ENCODE data around the gene TMEM181.
"Not testable (repeated sequence)": the region's sequence is repeated elsewhere in the genome, so short reads cannot be mapped to it uniquely, and the experiment has no call there.

Gene TMEM181

GRCh38 chr6:158519761-158520160 lies 40.1 kb upstream of the TMEM181 start:
- Histone ChIP-seq H3K27ac (ENCODE audit: low read depth, low read length) (no peak overlapping the region), H3K9me3 (ENCODE audit: control insufficient read depth in 1 of 2, low read length in 2 of 2) (no peaks in the 10 kb centered on the region), H3K36me3 (ENCODE audit: control insufficient read depth in 1 of 2, insufficient read depth in 2 of 2, low read length in 2 of 2) (no peaks in the 10 kb centered on the region), H3K4me3 (ENCODE audit: low read depth in 1 of 2, low read length in 2 of 2) (no peak overlapping the region), H3K4me1 (ENCODE audit: control insufficient read depth in 1 of 2, insufficient read depth in 2 of 2, low read length in 2 of 2) (peaks cover 6 to 10% of the 10 kb centered on the region in 2 donors), H3K9ac (ENCODE audit: low read depth in 1 of 2, low read length in 2 of 2) (no peak overlapping the region), H3K27me3 (ENCODE audit: control insufficient read depth in 1 of 2, insufficient read depth in 2 of 2, low read length in 2 of 2) (peaks cover 9 to 11% of the 10 kb centered on the region in 2 donors)

DNA sequence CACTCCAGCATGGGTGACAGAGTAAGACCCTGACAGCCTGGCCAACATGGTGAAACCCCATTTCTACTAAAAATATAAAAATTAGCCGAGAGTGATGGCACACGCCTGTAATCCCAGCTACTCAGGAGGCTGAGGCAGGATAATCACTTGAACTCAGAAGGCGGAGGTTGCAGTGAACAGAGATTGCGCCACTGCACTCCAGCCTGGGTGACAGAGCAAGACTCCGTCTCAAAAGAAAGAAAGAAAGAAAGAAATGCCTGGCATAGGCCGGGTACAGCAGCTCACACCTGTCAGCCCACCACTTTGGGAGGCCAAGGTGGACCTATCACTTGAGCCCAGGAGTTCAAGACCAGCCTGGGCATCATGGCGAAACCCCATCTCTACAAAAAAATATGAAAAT lies 38.9 kb upstream of the TMEM181 start:
- H3K4me3 ChIP-seq (ENCODE audit: low read depth in 1 of 2, low read length in 2 of 2); H3K27me3 ChIP-seq (ENCODE audit: control insufficient read depth in 1 of 2, insufficient read depth in 2 of 2, low read length in 2 of 2); H3K27ac ChIP-seq (ENCODE audit: low read depth, low read length); H3K9me3 ChIP-seq (ENCODE audit: control insufficient read depth in 1 of 2, low read length in 2 of 2); H3K36me3 ChIP-seq (ENCODE audit: control insufficient read depth in 1 of 2, insufficient read depth in 2 of 2, low read length in 2 of 2); H3K4me1 ChIP-seq (ENCODE audit: control insufficient read depth in 1 of 2, insufficient read depth in 2 of 2, low read length in 2 of 2); H3K9ac ChIP-seq (ENCODE audit: low read depth in 1 of 2, low read length in 2 of 2): not testable (repeated sequence)

DNA sequence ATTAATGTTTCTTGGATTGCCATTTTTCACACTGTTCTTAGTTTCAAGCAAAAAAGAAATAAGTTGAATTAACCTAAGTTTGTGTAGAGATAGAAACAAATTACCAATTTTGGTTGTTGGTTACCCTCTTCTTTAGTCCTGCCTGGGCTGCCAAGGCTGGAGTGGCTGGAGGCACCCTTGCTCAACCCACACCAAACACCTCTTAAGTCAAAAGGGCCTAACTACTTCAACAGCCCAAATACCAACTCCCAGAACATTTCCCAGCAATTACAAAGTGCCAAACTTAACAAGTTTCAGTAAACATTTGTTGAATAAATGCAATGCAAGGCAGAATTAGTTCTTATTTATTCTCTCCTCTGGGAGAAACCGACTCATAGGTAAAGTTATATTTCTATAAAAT lies 38.1 kb upstream of the TMEM181 start:
- Histone ChIP-seq H3K4me1 (ENCODE audit: control insufficient read depth in 1 of 2, insufficient read depth in 2 of 2, low read length in 2 of 2) (peaks cover 6 to 10% of the 10 kb centered on the region in 2 donors), H3K9ac (ENCODE audit: low read depth in 1 of 2, low read length in 2 of 2) (no peak overlapping the region), H3K36me3 (ENCODE audit: control insufficient read depth in 1 of 2, insufficient read depth in 2 of 2, low read length in 2 of 2) (no peaks in the 10 kb centered on the region), H3K27me3 (ENCODE audit: control insufficient read depth in 1 of 2, insufficient read depth in 2 of 2, low read length in 2 of 2) (peaks cover 2 to 7% of the 10 kb centered on the region in 2 donors), H3K9me3 (ENCODE audit: control insufficient read depth in 1 of 2, low read length in 2 of 2) (no peaks in the 10 kb centered on the region), H3K27ac (ENCODE audit: low read depth, low read length) (no peak overlapping the region), H3K4me3 (ENCODE audit: low read depth in 1 of 2, low read length in 2 of 2) (no peak overlapping the region)

DNA sequence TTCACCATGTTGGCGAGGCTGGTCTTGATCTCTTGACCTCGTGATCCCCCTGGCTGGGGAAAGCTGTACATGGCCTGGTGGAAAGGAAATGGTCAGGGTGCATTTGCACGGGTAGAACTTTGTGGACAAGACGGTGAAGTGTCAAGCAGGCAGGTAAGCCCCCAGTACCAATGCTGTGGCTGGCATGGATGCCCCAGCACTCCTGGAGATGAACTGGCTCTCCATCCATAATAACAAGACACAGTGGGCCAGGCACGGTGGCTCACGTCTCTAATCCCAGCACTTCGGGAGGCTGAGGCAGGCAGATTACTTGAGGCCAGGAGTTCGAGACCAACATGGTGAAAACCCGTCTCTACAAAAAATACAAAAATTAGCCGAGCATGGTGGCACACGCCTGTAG lies 37.3 kb upstream of the TMEM181 start:
- Histone ChIP-seq H3K27ac (ENCODE audit: low read depth, low read length) (no peak overlapping the region), H3K27me3 (ENCODE audit: control insufficient read depth in 1 of 2, insufficient read depth in 2 of 2, low read length in 2 of 2) (peaks cover 0 to 4% of the 10 kb centered on the region in 2 donors), H3K9ac (ENCODE audit: low read depth in 1 of 2, low read length in 2 of 2) (no peak overlapping the region)

GRCh38 chr6:158524311-158524710 lies 35.6 kb upstream of the TMEM181 start:
- Histone ChIP-seq H3K27me3 (ENCODE audit: control insufficient read depth in 1 of 2, insufficient read depth in 2 of 2, low read length in 2 of 2) (peaks cover 0 to 4% of the 10 kb centered on the region in 2 donors), H3K9me3 (ENCODE audit: control insufficient read depth in 1 of 2, low read length in 2 of 2) (no peaks in the 10 kb centered on the region), H3K36me3 (ENCODE audit: control insufficient read depth in 1 of 2, insufficient read depth in 2 of 2, low read length in 2 of 2) (no peaks in the 10 kb centered on the region)

More for the DNA sequence above, 37.3 kb upstream of the TMEM181 start:
- Histone ChIP-seq H3K9me3 (ENCODE audit: control insufficient read depth in 1 of 2, low read length in 2 of 2) (no peaks in the 10 kb centered on the region), H3K4me1 (ENCODE audit: control insufficient read depth in 1 of 2, insufficient read depth in 2 of 2, low read length in 2 of 2) (peaks cover 6 to 10% of the 10 kb centered on the region in 2 donors), H3K36me3 (ENCODE audit: control insufficient read depth in 1 of 2, insufficient read depth in 2 of 2, low read length in 2 of 2) (no peaks in the 10 kb centered on the region), H3K4me3 (ENCODE audit: low read depth in 1 of 2, low read length in 2 of 2) (no peak overlapping the region)

GRCh38 chr6:158527858-158528257 lies 32.0 kb upstream of the TMEM181 start:
- H3K9ac ChIP-seq (ENCODE audit: low read depth in 1 of 2, low read length in 2 of 2); H3K9me3 ChIP-seq (ENCODE audit: control insufficient read depth in 1 of 2, low read length in 2 of 2); H3K4me1 ChIP-seq (ENCODE audit: control insufficient read depth in 1 of 2, insufficient read depth in 2 of 2, low read length in 2 of 2); H3K27me3 ChIP-seq (ENCODE audit: control insufficient read depth in 1 of 2, insufficient read depth in 2 of 2, low read length in 2 of 2); H3K4me3 ChIP-seq (ENCODE audit: low read depth in 1 of 2, low read length in 2 of 2); H3K27ac ChIP-seq (ENCODE audit: low read depth, low read length); H3K36me3 ChIP-seq (ENCODE audit: control insufficient read depth in 1 of 2, insufficient read depth in 2 of 2, low read length in 2 of 2): not testable (repeated sequence)

More at GRCh38 chr6:158524311-158524710, 35.6 kb upstream of the TMEM181 start:
- Histone ChIP-seq H3K9ac (ENCODE audit: low read depth in 1 of 2, low read length in 2 of 2) (no peak overlapping the region), H3K4me1 (ENCODE audit: control insufficient read depth in 1 of 2, insufficient read depth in 2 of 2, low read length in 2 of 2) (no peaks in the 10 kb centered on the region), H3K27ac (ENCODE audit: low read depth, low read length) (no peak overlapping the region), H3K4me3 (ENCODE audit: low read depth in 1 of 2, low read length in 2 of 2) (no peak overlapping the region)

DNA sequence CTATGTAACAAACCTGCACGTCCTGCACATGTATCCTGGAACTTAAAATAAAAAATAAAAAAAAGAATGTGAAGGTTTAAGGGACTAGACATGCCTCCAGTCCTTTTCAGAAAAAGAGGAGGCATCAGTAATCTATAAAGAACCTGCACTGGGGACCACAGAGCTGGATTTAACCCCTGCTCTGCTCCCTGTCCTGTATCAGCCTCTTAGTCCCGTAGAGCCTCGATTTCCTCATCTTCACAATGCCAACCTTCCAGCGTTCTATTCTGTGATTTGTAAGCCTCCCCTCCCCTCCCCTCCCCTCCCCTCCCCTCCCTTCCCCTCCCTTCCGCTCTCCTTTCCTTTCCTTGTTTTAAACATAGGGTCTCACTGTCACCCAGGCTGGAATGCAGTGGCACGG lies 31.1 kb upstream of the TMEM181 start:
- H3K9ac ChIP-seq (ENCODE audit: low read depth in 1 of 2, low read length in 2 of 2): no peak overlapping the region
- peaks cover 4 to 7% of the 10 kb centered on the region in 2 donors for H3K27me3 ChIP-seq (ENCODE audit: control insufficient read depth in 1 of 2, insufficient read depth in 2 of 2, low read length in 2 of 2)
- no peaks in the 10 kb centered on the region for H3K36me3 ChIP-seq (ENCODE audit: control insufficient read depth in 1 of 2, insufficient read depth in 2 of 2, low read length in 2 of 2)
- H3K4me1 ChIP-seq (ENCODE audit: control insufficient read depth in 1 of 2, insufficient read depth in 2 of 2, low read length in 2 of 2): no peaks in the 10 kb centered on the region
- H3K4me3 ChIP-seq (ENCODE audit: low read depth in 1 of 2, low read length in 2 of 2): no peak overlapping the region
- H3K27ac ChIP-seq (ENCODE audit: low read depth, low read length): no peak overlapping the region
- H3K9me3 ChIP-seq (ENCODE audit: control insufficient read depth in 1 of 2, low read length in 2 of 2): no peaks in the 10 kb centered on the region

- no peaks in the 10 kb centered on the region for H3K9me3 ChIP-seq (ENCODE audit: control insufficient read depth in 1 of 2, low read length in 2 of 2)
- H3K4me3 ChIP-seq (ENCODE audit: low read depth in 1 of 2, low read length in 2 of 2): no peak overlapping the region
- H3K36me3 ChIP-seq (ENCODE audit: control insufficient read depth in 1 of 2, insufficient read depth in 2 of 2, low read length in 2 of 2): no peaks in the 10 kb centered on the region
- no peak overlapping the region for H3K9ac ChIP-seq (ENCODE audit: low read depth in 1 of 2, low read length in 2 of 2)
- H3K4me1 ChIP-seq (ENCODE audit: control insufficient read depth in 1 of 2, insufficient read depth in 2 of 2, low read length in 2 of 2): no peaks in the 10 kb centered on the region
- H3K27me3 ChIP-seq (ENCODE audit: control insufficient read depth in 1 of 2, insufficient read depth in 2 of 2, low read length in 2 of 2): peaks cover 4 to 7% of the 10 kb centered on the region in 2 donors
- no peak overlapping the region for H3K27ac ChIP-seq (ENCODE audit: low read depth, low read length)
Observed at GRCh38 chr6:158529629-158530028, 30.3 kb upstream of the TMEM181 start.

DNA sequence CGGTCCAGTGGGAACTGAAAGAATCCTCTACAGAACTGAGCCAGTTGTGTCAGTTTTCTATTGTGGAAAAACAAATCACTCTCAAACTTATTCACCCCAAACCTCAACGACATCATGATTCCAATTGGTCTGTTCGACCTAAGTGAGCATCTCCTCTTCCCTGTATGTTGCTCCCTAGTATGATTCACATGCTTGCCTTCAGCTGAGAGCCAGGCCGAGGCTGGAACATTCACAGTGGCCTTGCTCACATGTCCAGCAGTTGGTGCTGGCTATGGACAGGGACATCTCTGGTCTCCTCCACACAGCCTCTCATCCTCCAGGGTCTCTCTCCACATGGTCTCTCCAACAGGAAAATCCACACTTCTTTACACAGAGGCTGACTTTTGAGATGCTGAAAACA lies 28.3 kb upstream of the TMEM181 start:
- Histone ChIP-seq H3K27ac (ENCODE audit: low read depth, low read length) (no peak overlapping the region), H3K36me3 (ENCODE audit: control insufficient read depth in 1 of 2, insufficient read depth in 2 of 2, low read length in 2 of 2) (no peaks in the 10 kb centered on the region), H3K27me3 (ENCODE audit: control insufficient read depth in 1 of 2, insufficient read depth in 2 of 2, low read length in 2 of 2) (peaks cover 3 to 7% of the 10 kb centered on the region in 2 donors), H3K4me1 (ENCODE audit: control insufficient read depth in 1 of 2, insufficient read depth in 2 of 2, low read length in 2 of 2) (no peaks in the 10 kb centered on the region), H3K9ac (ENCODE audit: low read depth in 1 of 2, low read length in 2 of 2) (no peak overlapping the region), H3K4me3 (ENCODE audit: low read depth in 1 of 2, low read length in 2 of 2) (no peak overlapping the region), H3K9me3 (ENCODE audit: control insufficient read depth in 1 of 2, low read length in 2 of 2) (no peaks in the 10 kb centered on the region)

DNA sequence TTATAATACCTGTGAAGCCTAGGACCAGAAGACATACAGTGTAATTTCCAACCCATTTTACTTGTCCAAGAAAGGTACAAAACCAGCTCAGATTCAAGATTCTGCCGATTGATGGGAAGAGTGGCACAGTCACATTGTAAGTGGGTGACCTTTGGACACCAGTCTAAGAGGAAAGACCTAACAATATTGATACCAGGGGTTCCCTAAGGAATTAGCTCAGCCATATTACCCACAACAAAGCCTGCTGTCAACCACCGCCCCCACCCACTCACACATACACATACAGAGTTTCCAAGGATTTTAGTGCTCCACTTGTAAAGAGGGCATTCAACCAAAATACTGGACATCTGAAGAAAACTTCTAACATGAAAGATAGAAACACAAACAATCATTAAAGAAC lies 27.9 kb upstream of the TMEM181 start:
- no peaks in the 10 kb centered on the region for H3K4me1 ChIP-seq (ENCODE audit: control insufficient read depth in 1 of 2, insufficient read depth in 2 of 2, low read length in 2 of 2)
- H3K27ac ChIP-seq (ENCODE audit: low read depth, low read length): no peak overlapping the region
- peaks cover 3 to 7% of the 10 kb centered on the region in 2 donors for H3K27me3 ChIP-seq (ENCODE audit: control insufficient read depth in 1 of 2, insufficient read depth in 2 of 2, low read length in 2 of 2)
- no peak overlapping the region for H3K9ac ChIP-seq (ENCODE audit: low read depth in 1 of 2, low read length in 2 of 2)
- no peak overlapping the region for H3K4me3 ChIP-seq (ENCODE audit: low read depth in 1 of 2, low read length in 2 of 2)
- no peaks in the 10 kb centered on the region for H3K9me3 ChIP-seq (ENCODE audit: control insufficient read depth in 1 of 2, low read length in 2 of 2)
- H3K36me3 ChIP-seq (ENCODE audit: control insufficient read depth in 1 of 2, insufficient read depth in 2 of 2, low read length in 2 of 2): no peaks in the 10 kb centered on the region

Measured in duodenal mucosa (tissue), 2 donors.